ENCODE data around the gene CYYR1.

The CYYR1 gene

GRCh38 chr21:26451081-26451740 lies 121.9 kb downstream of the CYYR1 start:
- no peaks in the 10 kb centered on the region for H3K79me2 ChIP-seq (ENCODE audit: insufficient read depth, low read depth)
- no peak overlapping the region for H2AFZ ChIP-seq (ENCODE audit: low read depth)
- no peak overlapping the region for H3K9ac ChIP-seq
- no peaks in the 10 kb centered on the region for H3K4me1 ChIP-seq (ENCODE audit: low read depth, poor library complexity, severe bottlenecking)
- no peaks in the 10 kb centered on the region for H4K20me1 ChIP-seq (ENCODE audit: insufficient read depth)
- TF ChIP-seq CTCF (conservative IDR thresholded peaks at IDR 0.05; ENCODE audit: low read depth, low read length) = no peak
- H3K36me3 ChIP-seq (ENCODE audit: insufficient read depth) = no peaks in the 10 kb centered on the region
- H3K27ac ChIP-seq = no peak overlapping the region
- no peak overlapping the region for H3K4me2 ChIP-seq
- H3K27me3 ChIP-seq (ENCODE audit: insufficient read depth, low read depth) = no peaks in the 10 kb centered on the region
- H3K4me3 ChIP-seq (IDR thresholded peaks at IDR 0.05; ENCODE audit: insufficient read depth, low read depth, low read length) = no peak overlapping the region

DNA sequence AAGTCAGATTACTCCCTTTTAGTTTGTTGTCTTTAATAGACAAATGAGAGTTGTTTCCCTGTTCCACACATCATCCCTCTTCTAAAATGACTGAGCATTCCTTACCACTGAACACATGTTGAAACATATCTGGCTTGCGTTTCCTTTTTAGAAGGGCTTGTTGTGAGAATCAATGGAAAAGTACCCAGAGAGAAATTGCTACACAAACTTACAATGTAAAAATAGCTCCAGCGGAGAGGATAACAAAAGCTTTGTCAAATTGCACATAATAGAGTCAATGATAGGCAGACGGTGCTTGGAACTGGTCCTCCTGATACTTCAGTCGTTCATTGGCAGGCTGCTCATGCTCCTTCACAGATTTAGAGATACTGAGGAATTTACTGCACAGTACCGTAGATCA lies 123.9 kb downstream of the CYYR1 start:
- H3K36me3 ChIP-seq (ENCODE audit: insufficient read depth) = no peaks in the 10 kb centered on the region
- H3K4me1 ChIP-seq (ENCODE audit: low read depth, poor library complexity, severe bottlenecking) = no peaks in the 10 kb centered on the region
- no peaks in the 10 kb centered on the region for H4K20me1 ChIP-seq (ENCODE audit: insufficient read depth)
- no peak overlapping the region for H3K9ac ChIP-seq
- no peak overlapping the region for H3K4me2 ChIP-seq
- no peaks in the 10 kb centered on the region for H3K27me3 ChIP-seq (ENCODE audit: insufficient read depth, low read depth)
- no peak overlapping the region for H2AFZ ChIP-seq (ENCODE audit: low read depth)
- no peak overlapping the region for H3K27ac ChIP-seq
- TF ChIP-seq CTCF (conservative IDR thresholded peaks at IDR 0.05; ENCODE audit: low read depth, low read length) = no peak
- H3K79me2 ChIP-seq (ENCODE audit: insufficient read depth, low read depth) = no peaks in the 10 kb centered on the region
- H3K4me3 ChIP-seq (IDR thresholded peaks at IDR 0.05; ENCODE audit: insufficient read depth, low read depth, low read length) = no peak overlapping the region

DNA sequence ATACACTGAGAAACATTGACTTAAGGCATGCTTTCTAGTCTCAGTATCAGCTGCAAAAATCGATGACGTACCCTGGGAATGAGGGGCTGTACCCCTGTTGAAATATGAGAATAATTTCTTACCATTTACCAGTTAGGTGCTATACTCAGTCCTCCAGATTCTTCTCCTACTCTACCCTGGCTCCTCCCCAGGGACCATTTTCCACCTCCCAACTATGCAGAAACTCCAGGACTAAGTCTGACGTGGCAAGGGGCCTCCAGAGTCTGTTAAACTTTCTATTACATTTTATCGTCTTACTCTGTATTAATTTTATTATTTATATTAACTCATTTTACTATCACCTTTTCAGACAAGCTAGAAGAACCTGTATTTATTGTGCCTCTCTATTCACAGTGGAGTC lies 124.3 kb downstream of the CYYR1 start:
- no peak overlapping the region for H3K4me2 ChIP-seq

GRCh38 chr21:26447932-26448475 lies 125.1 kb downstream of the CYYR1 start:
- no peak overlapping the region for H3K4me3 ChIP-seq (IDR thresholded peaks at IDR 0.05; ENCODE audit: insufficient read depth, low read depth, low read length)
- no peaks in the 10 kb centered on the region for H4K20me1 ChIP-seq (ENCODE audit: insufficient read depth)
- no peak overlapping the region for H3K9ac ChIP-seq
- H2AFZ ChIP-seq (ENCODE audit: low read depth) = no peak overlapping the region
- no peaks in the 10 kb centered on the region for H3K36me3 ChIP-seq (ENCODE audit: insufficient read depth)
- H3K4me1 ChIP-seq (ENCODE audit: low read depth, poor library complexity, severe bottlenecking) = no peaks in the 10 kb centered on the region
- no peaks in the 10 kb centered on the region for H3K79me2 ChIP-seq (ENCODE audit: insufficient read depth, low read depth)
- no peaks in the 10 kb centered on the region for H3K27me3 ChIP-seq (ENCODE audit: insufficient read depth, low read depth)
- H3K27ac ChIP-seq = no peak overlapping the region
- no peak for TF ChIP-seq CTCF (conservative IDR thresholded peaks at IDR 0.05; ENCODE audit: low read depth, low read length)
- H3K4me2 ChIP-seq = no peak overlapping the region

More for the DNA sequence above, 124.3 kb downstream of the CYYR1 start:
- Histone ChIP-seq H3K36me3 (ENCODE audit: insufficient read depth) (no peaks in the 10 kb centered on the region), H3K27ac (no peak overlapping the region), H3K4me1 (ENCODE audit: low read depth, poor library complexity, severe bottlenecking) (no peaks in the 10 kb centered on the region), H3K27me3 (ENCODE audit: insufficient read depth, low read depth) (no peaks in the 10 kb centered on the region), H3K4me3 (IDR thresholded peaks at IDR 0.05; ENCODE audit: insufficient read depth, low read depth, low read length) (no peak overlapping the region), H3K79me2 (ENCODE audit: insufficient read depth, low read depth) (no peaks in the 10 kb centered on the region), H2AFZ (ENCODE audit: low read depth) (no peak overlapping the region), H4K20me1 (ENCODE audit: insufficient read depth) (no peaks in the 10 kb centered on the region), H3K9ac (no peak overlapping the region)
- no peak for TF ChIP-seq CTCF (conservative IDR thresholded peaks at IDR 0.05; ENCODE audit: low read depth, low read length)
